K562 (cell line): ENCODE data around the gene NUDT21. TPM values are rescaled to one million over a fixed set of nuclear protein-coding genes. Genes with fewer than 3 reads are reported as not detected.

Source experiments
- ADNP ChIP-seq: fragments of 200-800 bp; sonication (Bioruptor generic); IDR thresholded peaks from 2 replicates; pipeline ENCODE4 v1.6.1; 2016; ENCODE audit warnings: missing genetic modification characterization, missing compliant biosample characterization
- CBX5 ChIP-seq: IDR thresholded peaks from 2 replicates; pipeline ENCODE4 v1.6.1; 2014; ENCODE audit warnings: low read depth, borderline replicate concordance
- CHD2 ChIP-seq: IDR thresholded peaks from 2 replicates; pipeline ENCODE4 v1.6.1; 2011; ENCODE audit warnings: low read depth, low read length
- EZH2 ChIP-seq: IDR thresholded peaks from 2 replicates; pipeline ENCODE4 v1.6.1; 2012; ENCODE audit warnings: low read depth, mild to moderate bottlenecking, inconsistent platforms, low read length, borderline replicate concordance
- FOSL1 ChIP-seq: fragments of 200-800 bp; sonication (Bioruptor generic); conservative IDR thresholded peaks from 2 replicates; pipeline ENCODE4 v1.6.1; 2016; ENCODE audit warnings: missing genetic modification characterization, missing compliant biosample characterization
- HDAC2 ChIP-seq: fragments of 450-650 bp; IDR thresholded peaks from 2 replicates; pipeline ENCODE4 v1.6.1; 2016; ENCODE audit warnings: mild to moderate bottlenecking
- IFI16 ChIP-seq: fragments of 250-450 bp; sonication (Bioruptor Pico); IDR thresholded peaks from 2 replicates; pipeline ENCODE4 v2.1.2; 2022; ENCODE audit warnings: mild to moderate bottlenecking, inconsistent platforms
- KDM5B ChIP-seq: fragments of 200-600 bp; sonication (generic); IDR thresholded peaks from 2 replicates; pipeline ENCODE4 v1.6.1; 2012; ENCODE audit warnings: low read depth, mild to moderate bottlenecking, moderate library complexity, low read length, control low read depth, inconsistent platforms; ENCODE audit not compliant: insufficient replicate concordance
- RBM25 ChIP-seq: fragments of 200-400 bp; formaldehyde crosslinking; IDR thresholded peaks from 2 replicates; pipeline ENCODE4 v1.6.1; 2018; ENCODE audit warnings: low read length, low read depth, moderate library complexity; ENCODE audit not compliant: severe bottlenecking
- SREBF2 ChIP-seq: sonication (generic); formaldehyde crosslinking; IDR thresholded peaks from 2 replicates; pipeline ENCODE4 v1.4.0; 2020; ENCODE audit warnings: mild to moderate bottlenecking, missing genetic modification reagents
- ZBTB1 ChIP-seq: sonication (generic); formaldehyde crosslinking; IDR thresholded peaks from 2 replicates; pipeline ENCODE4 v1.8.1; 2023; ENCODE audit warnings: missing genetic modification reagents, low read depth, mild to moderate bottlenecking, borderline replicate concordance
- polyA plus RNA-seq, 8 experiments: library from polyadenylated mRNA; depleted of rRNA in 4 of 8; stranded (reverse) in 5 of 8; unstranded in 3 of 8; fragments of >200 nt; fragmentation: Nextera tagmentation in 2 of 8; fragmentation: Illumina TruSeq in 1 of 8; extraction: Ambion mirVana in 2 of 8; extraction: Trizol in 1 of 8; gene quantifications; 2 replicates each; pipeline versions ENCODE4 v1.2.1 to v1.2.3, GENCODE V29; 2011 to 2014; ENCODE audit warnings: inconsistent platforms in 1 of 8, missing spikeins in 1 of 8
- total RNA-seq, 7 experiments: library from RNA; depleted of rRNA in 6 of 7; stranded (reverse); fragments of >200 nt in 6 of 7; fragmentation: Illumina TruSeq in 2 of 7; extraction: Trizol in 2 of 7; gene quantifications; 2 replicates each; pipeline versions ENCODE4 v1.2.1 to v1.2.3, GENCODE V29; 2011 to 2021; ENCODE audit warnings: low replicate concordance in 1 of 7
- TF ChIP-seq, protein P1 (sequence below): fragments of 450-650 bp; IDR thresholded peaks from 2 replicates; pipeline ENCODE4 v1.6.1; 2017; ENCODE audit warnings: antibody characterized with exemption
- TF ChIP-seq, protein P2 (sequence below): fragments of 450-650 bp; IDR thresholded peaks from 2 replicates; pipeline ENCODE4 v1.6.1; 2014; ENCODE audit warnings: low read depth, mild to moderate bottlenecking, moderate library complexity, borderline replicate concordance
- TF ChIP-seq, protein P3 (sequence below), 2 experiments: fragments of 450-650 bp; IDR thresholded peaks; 2 replicates each; pipeline ENCODE4 v1.6.1; 2016
- TF ChIP-seq, protein P4 (sequence below): fragments of 250-450 bp; sonication (Bioruptor Pico); IDR thresholded peaks from 2 replicates; pipeline ENCODE4 v1.4.0; 2020; ENCODE audit warnings: mild to moderate bottlenecking, moderate library complexity, borderline replicate concordance

The NUDT21 gene
- total and polyA plus RNA-seq, 9 of the 15 experiments (the other 6 are each of a cell fraction or from before 2014, with no cell fraction given), result 62.4 to 218 (median 121) TPM

DNA sequence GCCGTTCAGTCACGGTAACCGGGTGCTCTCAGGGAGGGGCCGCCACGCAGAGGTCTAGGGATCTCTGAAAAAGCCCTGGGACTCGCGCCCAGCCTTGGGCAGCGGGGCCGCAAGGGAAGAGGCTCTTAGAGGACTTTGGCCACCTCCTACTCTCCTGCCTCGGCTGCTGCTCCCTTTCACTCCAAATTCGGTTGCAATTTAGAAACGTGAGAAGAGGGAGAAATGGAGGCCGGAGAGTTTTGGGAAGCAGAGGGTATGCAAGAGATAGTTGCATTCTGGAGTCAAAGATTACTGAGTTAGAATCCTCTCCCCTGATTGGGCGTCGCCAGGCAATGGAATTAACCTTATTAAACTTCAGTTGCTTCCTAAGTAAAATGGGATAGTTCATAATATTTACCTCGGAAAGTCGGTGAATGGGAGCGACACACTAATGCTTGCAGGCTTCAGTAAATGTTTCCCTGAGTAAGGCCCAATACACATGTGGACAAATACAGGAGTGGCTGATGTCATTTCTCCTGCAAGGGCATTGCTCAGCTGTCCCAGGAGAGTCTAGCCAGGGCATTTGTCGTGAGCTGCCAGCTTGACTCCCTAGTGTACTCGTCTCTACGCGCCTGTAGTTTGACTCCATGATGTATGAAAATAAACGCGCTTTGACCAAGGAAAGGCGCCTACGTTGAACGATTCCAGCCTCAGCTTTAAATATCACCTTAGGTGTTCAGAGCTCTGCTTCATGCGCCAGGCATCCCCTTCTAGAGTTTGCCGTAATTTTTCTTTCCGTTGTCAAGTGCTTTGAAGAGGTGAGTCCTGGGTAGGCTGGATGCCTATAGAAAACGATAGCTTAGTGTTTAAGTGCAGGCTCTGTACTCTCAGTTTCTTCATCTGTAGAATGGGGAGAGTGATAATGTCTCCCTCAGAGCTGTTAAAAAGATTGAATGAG, 889 bp upstream of the NUDT21 start (continued):
- TF ChIP-seq, protein P1, sequence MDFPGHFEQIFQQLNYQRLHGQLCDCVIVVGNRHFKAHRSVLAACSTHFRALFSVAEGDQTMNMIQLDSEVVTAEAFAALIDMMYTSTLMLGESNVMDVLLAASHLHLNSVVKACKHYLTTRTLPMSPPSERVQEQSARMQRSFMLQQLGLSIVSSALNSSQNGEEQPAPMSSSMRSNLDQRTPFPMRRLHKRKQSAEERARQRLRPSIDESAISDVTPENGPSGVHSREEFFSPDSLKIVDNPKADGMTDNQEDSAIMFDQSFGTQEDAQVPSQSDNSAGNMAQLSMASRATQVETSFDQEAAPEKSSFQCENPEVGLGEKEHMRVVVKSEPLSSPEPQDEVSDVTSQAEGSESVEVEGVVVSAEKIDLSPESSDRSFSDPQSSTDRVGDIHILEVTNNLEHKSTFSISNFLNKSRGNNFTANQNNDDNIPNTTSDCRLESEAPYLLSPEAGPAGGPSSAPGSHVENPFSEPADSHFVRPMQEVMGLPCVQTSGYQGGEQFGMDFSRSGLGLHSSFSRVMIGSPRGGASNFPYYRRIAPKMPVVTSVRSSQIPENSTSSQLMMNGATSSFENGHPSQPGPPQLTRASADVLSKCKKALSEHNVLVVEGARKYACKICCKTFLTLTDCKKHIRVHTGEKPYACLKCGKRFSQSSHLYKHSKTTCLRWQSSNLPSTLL, result no peak
- TF ChIP-seq FOSL1 (no peak), ADNP (tag) (peak; percentile 87), HDAC2 (peak; percentile 76; the same call in 1 of the 2 replicates), CHD2 (no peak), SREBF2 (CRISPR knock-in tag) (no peak), IFI16 (CRISPR knock-in tag) (no peak), KDM5B (peak; percentile 32), ZBTB1 (CRISPR knock-in tag) (no peak), CBX5 (no peak), RBM25 (peak; percentile 89), EZH2 (no peak)
- TF ChIP-seq, protein P2, sequence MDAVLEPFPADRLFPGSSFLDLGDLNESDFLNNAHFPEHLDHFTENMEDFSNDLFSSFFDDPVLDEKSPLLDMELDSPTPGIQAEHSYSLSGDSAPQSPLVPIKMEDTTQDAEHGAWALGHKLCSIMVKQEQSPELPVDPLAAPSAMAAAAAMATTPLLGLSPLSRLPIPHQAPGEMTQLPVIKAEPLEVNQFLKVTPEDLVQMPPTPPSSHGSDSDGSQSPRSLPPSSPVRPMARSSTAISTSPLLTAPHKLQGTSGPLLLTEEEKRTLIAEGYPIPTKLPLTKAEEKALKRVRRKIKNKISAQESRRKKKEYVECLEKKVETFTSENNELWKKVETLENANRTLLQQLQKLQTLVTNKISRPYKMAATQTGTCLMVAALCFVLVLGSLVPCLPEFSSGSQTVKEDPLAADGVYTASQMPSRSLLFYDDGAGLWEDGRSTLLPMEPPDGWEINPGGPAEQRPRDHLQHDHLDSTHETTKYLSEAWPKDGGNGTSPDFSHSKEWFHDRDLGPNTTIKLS, result 0 out of 2 replicates have a peak, but pooled peaks have one; percentile 56
- TF ChIP-seq, protein P3, sequence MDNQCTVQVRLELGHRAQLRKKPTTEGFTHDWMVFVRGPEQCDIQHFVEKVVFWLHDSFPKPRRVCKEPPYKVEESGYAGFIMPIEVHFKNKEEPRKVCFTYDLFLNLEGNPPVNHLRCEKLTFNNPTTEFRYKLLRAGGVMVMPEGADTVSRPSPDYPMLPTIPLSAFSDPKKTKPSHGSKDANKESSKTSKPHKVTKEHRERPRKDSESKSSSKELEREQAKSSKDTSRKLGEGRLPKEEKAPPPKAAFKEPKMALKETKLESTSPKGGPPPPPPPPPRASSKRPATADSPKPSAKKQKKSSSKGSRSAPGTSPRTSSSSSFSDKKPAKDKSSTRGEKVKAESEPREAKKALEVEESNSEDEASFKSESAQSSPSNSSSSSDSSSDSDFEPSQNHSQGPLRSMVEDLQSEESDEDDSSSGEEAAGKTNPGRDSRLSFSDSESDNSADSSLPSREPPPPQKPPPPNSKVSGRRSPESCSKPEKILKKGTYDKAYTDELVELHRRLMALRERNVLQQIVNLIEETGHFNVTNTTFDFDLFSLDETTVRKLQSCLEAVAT (IDR thresholded peaks at IDR 0.05), result no peak
- TF ChIP-seq, protein P4, sequence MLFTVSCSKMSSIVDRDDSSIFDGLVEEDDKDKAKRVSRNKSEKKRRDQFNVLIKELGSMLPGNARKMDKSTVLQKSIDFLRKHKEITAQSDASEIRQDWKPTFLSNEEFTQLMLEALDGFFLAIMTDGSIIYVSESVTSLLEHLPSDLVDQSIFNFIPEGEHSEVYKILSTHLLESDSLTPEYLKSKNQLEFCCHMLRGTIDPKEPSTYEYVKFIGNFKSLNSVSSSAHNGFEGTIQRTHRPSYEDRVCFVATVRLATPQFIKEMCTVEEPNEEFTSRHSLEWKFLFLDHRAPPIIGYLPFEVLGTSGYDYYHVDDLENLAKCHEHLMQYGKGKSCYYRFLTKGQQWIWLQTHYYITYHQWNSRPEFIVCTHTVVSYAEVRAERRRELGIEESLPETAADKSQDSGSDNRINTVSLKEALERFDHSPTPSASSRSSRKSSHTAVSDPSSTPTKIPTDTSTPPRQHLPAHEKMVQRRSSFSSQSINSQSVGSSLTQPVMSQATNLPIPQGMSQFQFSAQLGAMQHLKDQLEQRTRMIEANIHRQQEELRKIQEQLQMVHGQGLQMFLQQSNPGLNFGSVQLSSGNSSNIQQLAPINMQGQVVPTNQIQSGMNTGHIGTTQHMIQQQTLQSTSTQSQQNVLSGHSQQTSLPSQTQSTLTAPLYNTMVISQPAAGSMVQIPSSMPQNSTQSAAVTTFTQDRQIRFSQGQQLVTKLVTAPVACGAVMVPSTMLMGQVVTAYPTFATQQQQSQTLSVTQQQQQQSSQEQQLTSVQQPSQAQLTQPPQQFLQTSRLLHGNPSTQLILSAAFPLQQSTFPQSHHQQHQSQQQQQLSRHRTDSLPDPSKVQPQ, result no peak
